GM23248 (cell line): Measurements from ENCODE around the gene TSPAN14. TPM values are rescaled to one million over a fixed set of nuclear protein-coding genes. Genes with fewer than 3 reads are reported as not detected.
"Not testable (repeated sequence)": the region's sequence is repeated elsewhere in the genome, so short reads cannot be mapped to it uniquely, and the experiment has no call there.

ENCODE experiments used
- DNase-seq: peaks from one replicate; pipeline ENCODE4 v3.0.0-alpha.2; 2015
- H2AFZ ChIP-seq: fragments of 200-600 bp; sonication (generic); 2 replicates; pipeline ENCODE4 v1.6.1; 2016; ENCODE audit warnings: antibody characterized with exemption
- H3F3A ChIP-seq: fragments of 200-600 bp; sonication (generic); 2 replicates; pipeline ENCODE4 v1.6.1; 2016; ENCODE audit warnings: mild to moderate bottlenecking, antibody characterized with exemption, mixed run types; ENCODE audit not compliant: insufficient read depth
- H3K27ac ChIP-seq: fragments of 200-600 bp; sonication (generic); 2 replicates; pipeline ENCODE4 v1.5.1; 2016; ENCODE audit warnings: mild to moderate bottlenecking
- H3K27me3 ChIP-seq: fragments of 200-600 bp; sonication (generic); replicated peaks from 2 replicates; pipeline ENCODE4 v1.6.1; 2016; ENCODE audit warnings: mild to moderate bottlenecking; ENCODE audit not compliant: insufficient read depth
- H3K36me3 ChIP-seq: fragments of 200-600 bp; sonication (generic); 2 replicates; pipeline ENCODE4 v1.6.1; 2016; ENCODE audit warnings: low read depth, mild to moderate bottlenecking
- H3K4me1 ChIP-seq: fragments of 200-600 bp; sonication (generic); 2 replicates; pipeline ENCODE4 v1.6.1; 2016; ENCODE audit warnings: mild to moderate bottlenecking; ENCODE audit not compliant: insufficient read depth
- H3K4me2 ChIP-seq: fragments of 200-600 bp; sonication (generic); one replicate; pipeline ENCODE4 v1.6.1; 2016; ENCODE audit warnings: mild to moderate bottlenecking; ENCODE audit not compliant: unreplicated experiment
- H3K4me3 ChIP-seq: fragments of 200-600 bp; sonication (generic); 2 replicates; pipeline ENCODE4 v1.5.1; 2016; ENCODE audit warnings: mild to moderate bottlenecking
- H3K79me2 ChIP-seq: fragments of 200-600 bp; sonication (generic); 2 replicates; pipeline ENCODE4 v1.6.1; 2016; ENCODE audit warnings: mild to moderate bottlenecking; ENCODE audit not compliant: insufficient read depth
- H3K9ac ChIP-seq: fragments of 200-600 bp; sonication (generic); 2 replicates; pipeline ENCODE4 v1.6.1; 2016; ENCODE audit warnings: mild to moderate bottlenecking
- H3K9me2 ChIP-seq: fragments of 200-600 bp; sonication (generic); 2 replicates; pipeline ENCODE4 v1.6.1; 2016; ENCODE audit warnings: mixed run types, mild to moderate bottlenecking, moderate library complexity; ENCODE audit not compliant: insufficient read depth
- H3K9me3 ChIP-seq: fragments of 200-600 bp; sonication (generic); one replicate; pipeline ENCODE4 v1.6.1; 2017; ENCODE audit warnings: low read depth
- H4K20me1 ChIP-seq: fragments of 200-600 bp; sonication (generic); 2 replicates; pipeline ENCODE4 v1.6.0; 2016; ENCODE audit not compliant: insufficient read depth
- EZH2 ChIP-seq: fragments of 200-600 bp; sonication (generic); IDR thresholded peaks from 2 replicates; pipeline ENCODE4 v1.6.1; 2018; ENCODE audit warnings: antibody characterized with exemption, mild to moderate bottlenecking; ENCODE audit not compliant: insufficient read depth, poor library complexity, severe bottlenecking
- EZH2phosphoT487 ChIP-seq: fragments of 200-600 bp; sonication (generic); IDR thresholded peaks from 2 replicates; pipeline ENCODE4 v1.6.1; 2018; ENCODE audit warnings: antibody characterized with exemption, moderate library complexity, mild to moderate bottlenecking, low read depth; ENCODE audit not compliant: insufficient read depth
- WGBS, 2 experiments: methylation state at CpG; one replicate each; pipeline ENCODE4 v1.1.6; 2015 to 2017; ENCODE audit warnings: low lambda C conversion rate in 2 of 2, low coverage in 1 of 2; ENCODE audit errors: missing lambda C conversion rate in 2 of 2; 5-methylcytosine and 5-hydroxymethylcytosine counted together
- in situ Hi-C: fragments of 300-500 bp; cut with MboI; formaldehyde crosslinking; loops from 2 replicates; pipeline ENCODE4 v1.15.0; 2020
- polyA plus RNA-seq: library from polyadenylated mRNA; unstranded; fragments of >200 nt; fragmentation: Nextera tagmentation; extraction: Ambion mirVana; gene quantifications from 2 replicates; pipeline ENCODE4 v1.2.1, GENCODE V29; 2016
- total RNA-seq: library from RNA; depleted of rRNA; stranded (reverse); fragments of >200 nt; shearing (Covaris generic); gene quantifications from 2 replicates; pipeline ENCODE4 v1.2.3, GENCODE V29; 2014

The TSPAN14 gene
- total and polyA plus RNA-seq, 2 experiments from 2014 or later, result 14.1 to 23.7 TPM

DNA sequence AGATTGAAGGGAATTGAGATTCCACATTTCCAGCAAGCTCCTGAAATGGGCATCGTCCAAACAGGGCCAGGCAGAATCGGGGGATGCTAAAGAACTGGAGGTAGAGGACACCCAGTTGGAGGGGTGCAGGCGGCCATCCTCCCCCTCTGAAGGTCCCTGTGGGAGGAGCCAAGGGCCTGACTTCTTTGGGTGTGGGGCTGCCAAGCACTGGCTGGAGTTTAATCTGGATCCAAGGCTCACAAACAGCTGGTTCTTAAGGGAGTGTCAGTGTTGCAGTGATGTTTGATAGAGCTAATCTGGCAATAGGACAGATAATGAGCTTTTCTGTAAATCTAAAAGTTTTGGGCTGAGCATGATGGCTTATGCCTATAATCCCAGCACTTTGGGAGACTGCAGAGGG lies 20.8 kb downstream of the TSPAN14 start:
- peaks cover 20% of the 10 kb centered on the region for H3K4me1 ChIP-seq
- H3K36me3 ChIP-seq, result no peaks in the 10 kb centered on the region; the same call in 1 of the 2 replicates
- WGBS, 2 experiments, result 83 to 88% methylated on average over 3 of the region's 3 CpGs

DNA sequence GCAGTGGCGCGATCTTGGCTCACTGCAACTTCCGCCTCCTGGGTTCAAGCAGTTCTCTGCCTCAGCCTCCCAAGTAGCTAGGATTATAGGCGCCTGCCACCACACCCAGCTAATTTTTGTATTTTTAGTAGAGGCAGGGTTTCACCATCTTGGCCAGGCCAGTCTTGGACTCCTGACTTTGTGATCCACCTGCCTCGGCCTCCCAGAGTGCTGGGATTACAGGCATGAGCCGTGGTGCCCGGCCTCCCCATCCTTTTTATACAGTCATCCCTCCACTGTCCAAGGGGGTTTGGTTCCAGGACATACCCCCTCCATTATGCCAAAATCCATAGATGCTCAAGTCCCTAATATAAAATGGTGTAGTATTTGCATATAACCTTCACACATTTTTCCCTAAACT lies 21.5 kb downstream of the TSPAN14 start:
- H3K27me3 ChIP-seq, H3K4me3 ChIP-seq, in situ Hi-C loops, H3K4me2 ChIP-seq, H2AFZ ChIP-seq, H3K9ac ChIP-seq, H3K9me2 ChIP-seq, H4K20me1 ChIP-seq, H3K9me3 ChIP-seq, H3K27ac ChIP-seq, H3K36me3 ChIP-seq, DNase-seq: not testable (repeated sequence)
- H3F3A ChIP-seq, result peaks cover 27% of the 10 kb centered on the region
- H3K79me2 ChIP-seq, result peaks cover 61% of the 10 kb centered on the region
- peaks cover 20% of the 10 kb centered on the region for H3K4me1 ChIP-seq
- WGBS, 2 experiments, result 96 to 97% methylated on average over 6 to 7 of the region's 7 CpGs

More for the DNA sequence above, 20.8 kb downstream of the TSPAN14 start:
- H3K4me3 ChIP-seq, result no peak overlapping the region
- peaks cover 8% of the 10 kb centered on the region for H3K9me3 ChIP-seq
- peaks cover 68% of the 10 kb centered on the region for H3K79me2 ChIP-seq
- H3K9me2 ChIP-seq, result no peaks in the 10 kb centered on the region
- TF ChIP-seq EZH2, result no peak
- no peak for TF ChIP-seq EZH2phosphoT487
- H2AFZ ChIP-seq, result no peak overlapping the region
- no peak overlapping the region for H3K27ac ChIP-seq
- no peaks in the 10 kb centered on the region; the same call in 1 of the 2 replicates for H4K20me1 ChIP-seq
- H3K4me2 ChIP-seq, result no peak overlapping the region
- H3F3A ChIP-seq, result peaks cover 27% of the 10 kb centered on the region
- no peaks in the 10 kb centered on the region for H3K27me3 ChIP-seq
- no peak for DNase-seq
- no peak overlapping the region for H3K9ac ChIP-seq
- in situ Hi-C loops, result no loop called here

DNA sequence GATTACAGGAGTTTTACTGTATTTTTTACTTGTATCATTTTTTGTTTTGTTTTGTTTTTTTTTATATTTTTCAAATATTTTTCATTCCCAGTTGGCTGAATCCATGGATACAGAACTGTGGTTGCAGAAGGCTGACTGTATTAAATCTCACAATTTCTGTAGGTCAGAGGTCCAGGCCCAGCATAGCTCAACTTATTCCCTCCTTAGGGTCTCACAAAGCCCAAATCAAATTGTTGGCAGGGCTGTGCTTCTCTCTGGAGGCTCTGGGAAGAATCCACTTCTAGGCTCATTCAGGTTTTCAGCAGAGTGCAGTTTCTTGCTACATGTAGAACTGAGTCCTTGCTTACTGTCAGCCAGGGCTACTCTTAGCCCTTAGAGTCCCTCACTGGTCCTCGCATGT lies 22.6 kb downstream of the TSPAN14 start:
- Histone ChIP-seq H3K27ac (no peak overlapping the region), H2AFZ (no peak overlapping the region), H3K79me2 (peaks cover 59% of the 10 kb centered on the region), H3K4me1 (peaks cover 20% of the 10 kb centered on the region), H3K4me2 (no peak overlapping the region), H3K4me3 (no peak overlapping the region), H3K9ac (no peak overlapping the region), H3F3A (peaks cover 27% of the 10 kb centered on the region), H3K9me3 (peaks cover 8% of the 10 kb centered on the region), H3K9me2 (no peaks in the 10 kb centered on the region), H3K36me3 (no peaks in the 10 kb centered on the region; the same call in 1 of the 2 replicates), H4K20me1 (no peaks in the 10 kb centered on the region), H3K27me3 (no peaks in the 10 kb centered on the region)
- WGBS, 2 experiments, result 94 to 100% methylated on average over 1 of the region's 1 CpG
- no peak for TF ChIP-seq EZH2phosphoT487
- TF ChIP-seq EZH2, result no peak
- DNase-seq, result no peak
- in situ Hi-C loops, result no loop called here

DNA sequence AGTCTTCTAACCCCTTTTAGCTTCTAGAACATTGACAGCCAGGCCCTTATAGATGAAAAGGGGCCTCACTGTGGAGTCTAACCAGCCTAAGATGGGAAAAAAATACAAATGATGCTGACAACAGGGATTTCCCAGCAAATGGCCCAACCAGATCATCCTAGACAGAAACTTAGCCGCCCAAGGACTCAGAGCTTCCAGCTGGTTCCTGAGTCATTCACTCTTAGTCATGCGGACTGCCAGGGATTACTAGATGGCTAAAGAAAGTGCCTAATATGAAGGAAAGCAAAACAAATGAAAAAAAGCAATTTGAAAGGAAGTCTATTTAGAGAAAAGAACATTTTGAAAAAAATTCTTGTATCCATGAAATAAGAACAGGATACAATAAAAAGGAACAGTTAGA lies 23.7 kb downstream of the TSPAN14 start:
- no peaks in the 10 kb centered on the region for H3K9me2 ChIP-seq
- no peaks in the 10 kb centered on the region for H3K27me3 ChIP-seq
- no peak overlapping the region for H2AFZ ChIP-seq
- no peaks in the 10 kb centered on the region; the same call in 1 of the 2 replicates for H3K36me3 ChIP-seq
- peak; percentile 86 for DNase-seq
- peaks cover 10% of the 10 kb centered on the region for H3K4me1 ChIP-seq
- peaks cover 8% of the 10 kb centered on the region for H3K9me3 ChIP-seq
- in situ Hi-C loops, result no loop called here
- H3K79me2 ChIP-seq, result peaks cover 65% of the 10 kb centered on the region
- H3K4me2 ChIP-seq, result no peak overlapping the region
- no peak overlapping the region for H3K9ac ChIP-seq
- H3K27ac ChIP-seq, result peak overlapping the region; percentile 48
- 12 to 25% methylated on average over 2 of the region's 2 CpGs for WGBS, 2 experiments
- TF ChIP-seq EZH2phosphoT487 (no peak), EZH2 (no peak)
- no peak overlapping the region for H3K4me3 ChIP-seq
- peaks cover 22% of the 10 kb centered on the region for H3F3A ChIP-seq
- no peaks in the 10 kb centered on the region for H4K20me1 ChIP-seq

GRCh38 chr10:80480373-80480772 lies 26.3 kb downstream of the TSPAN14 start:
- H3K9me3 ChIP-seq, H3K27me3 ChIP-seq, H3K9me2 ChIP-seq, H3K4me3 ChIP-seq, H3K27ac ChIP-seq, H3K9ac ChIP-seq, H3K4me2 ChIP-seq, in situ Hi-C loops, H2AFZ ChIP-seq, DNase-seq, H4K20me1 ChIP-seq, H3K36me3 ChIP-seq: not testable (repeated sequence)
- 89 to 92% methylated on average over 6 of the region's 6 CpGs for WGBS, 2 experiments
- Histone ChIP-seq H3K4me1 (peaks cover 11% of the 10 kb centered on the region), H3F3A (peaks cover 18% of the 10 kb centered on the region), H3K79me2 (peaks cover 63% of the 10 kb centered on the region)
